ENCODE measurements around the gene LIPC.

Gene LIPC

GRCh38 chr15:58477170-58477569, 45.4 kb downstream of the LIPC start:
- DNase-seq: no peak

GRCh38 chr15:58478035-58478434, 46.2 kb downstream of the LIPC start:
- DNase-seq: no peak

- no peak for DNase-seq
These were observed 46.8 kb downstream of the LIPC start for GRCh38 chr15:58478579-58478978.

- no peak for DNase-seq
These were observed 48.1 kb downstream of the LIPC start for GRCh38 chr15:58479941-58480340.

GRCh38 chr15:58483376-58483775, 51.6 kb downstream of the LIPC start:
- DNase-seq: no peak

GRCh38 chr15:58484791-58485600, 53.2 kb downstream of the LIPC start:
- no peak for DNase-seq

- no peak for DNase-seq
These were observed 54.3 kb downstream of the LIPC start for GRCh38 chr15:58486062-58486461.

GRCh38 chr15:58486564-58486963, 54.8 kb downstream of the LIPC start:
- DNase-seq: no peak

GRCh38 chr15:58487041-58487723, 55.4 kb downstream of the LIPC start:
- DNase-seq: no peak

GRCh38 chr15:58487724-58488120, 55.9 kb downstream of the LIPC start:
- DNase-seq: no peak

GRCh38 chr15:58489289-58490085, 57.7 kb downstream of the LIPC start:
- DNase-seq: no peak

- DNase-seq: no peak
These were observed 58.5 kb downstream of the LIPC start for GRCh38 chr15:58490086-58490887.

GRCh38 chr15:58490888-58491473, 59.2 kb downstream of the LIPC start:
- DNase-seq: no peak

- DNase-seq: no peak
These were observed 59.9 kb downstream of the LIPC start for GRCh38 chr15:58491499-58492202.

GRCh38 chr15:58492661-58493397, 61.0 kb downstream of the LIPC start:
- DNase-seq: no peak

GRCh38 chr15:58494567-58494966, 62.8 kb downstream of the LIPC start:
- DNase-seq: no peak

GRCh38 chr15:58495891-58496408, 64.2 kb downstream of the LIPC start:
- no peak for DNase-seq

GRCh38 chr15:58497046-58497785, 65.4 kb downstream of the LIPC start:
- no peak for DNase-seq

- DNase-seq: no peak
These were observed 67.2 kb downstream of the LIPC start for GRCh38 chr15:58498821-58499580.
